Activated T-cell treated with anti-CD3 and anti-CD28 coated beads for 1 hour (primary cell): ENCODE measurements around the gene MRPL33.
"Not testable (repeated sequence)": the region's sequence is repeated elsewhere in the genome, so short reads cannot be mapped to it uniquely, and the experiment has no call there.

Source experiments
- DNase-seq: peaks from one replicate; pipeline ENCODE4 v3.0.0-alpha.2; 2020; ENCODE audit warnings: low read depth

The MRPL33 gene

DNA sequence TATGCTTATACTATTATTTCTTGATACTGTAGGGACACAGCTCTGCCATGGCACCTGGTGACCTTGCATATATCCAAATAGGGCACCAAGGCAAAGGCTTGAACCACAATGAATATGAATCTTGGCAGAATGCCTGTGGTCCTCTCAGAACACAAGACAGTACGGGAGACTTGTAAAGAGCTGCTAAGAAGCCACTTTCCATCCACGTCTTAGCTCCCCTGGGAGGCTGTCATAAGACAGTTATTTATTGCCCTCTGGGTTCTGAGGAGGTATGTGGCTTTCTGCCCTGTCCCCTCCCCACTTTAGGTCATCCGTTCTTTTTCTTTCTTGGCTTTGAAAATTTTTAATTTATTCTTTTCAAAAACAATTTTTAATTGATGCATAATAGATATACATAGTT, 29.8 kb upstream of the MRPL33 start:
- DNase-seq, result no peak

GRCh38 chr2:27742571-27742970, 28.9 kb upstream of the MRPL33 start:
- DNase-seq, result no peak

GRCh38 chr2:27745494-27745893, 26.0 kb upstream of the MRPL33 start:
- DNase-seq, result not testable (repeated sequence)

DNA sequence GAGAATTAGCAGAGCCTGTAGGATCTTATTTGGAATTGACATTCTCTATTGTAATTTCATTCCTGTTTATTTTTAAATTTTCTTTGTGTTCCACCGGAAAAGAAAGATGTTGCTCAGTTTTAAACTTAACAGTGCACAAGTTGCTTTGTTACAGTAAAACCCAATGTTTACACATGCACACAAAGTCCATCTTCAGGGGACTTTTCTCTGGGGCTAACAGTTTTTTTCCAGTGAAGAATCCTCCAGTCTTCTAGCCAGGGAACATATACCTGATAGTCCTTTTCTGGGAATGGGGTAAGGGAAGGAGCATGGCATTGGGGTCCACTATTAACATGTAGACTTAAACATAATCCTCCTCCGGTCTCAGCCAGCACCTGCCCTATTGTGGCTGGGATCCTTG, 25.2 kb upstream of the MRPL33 start:
- no peak for DNase-seq

DNA sequence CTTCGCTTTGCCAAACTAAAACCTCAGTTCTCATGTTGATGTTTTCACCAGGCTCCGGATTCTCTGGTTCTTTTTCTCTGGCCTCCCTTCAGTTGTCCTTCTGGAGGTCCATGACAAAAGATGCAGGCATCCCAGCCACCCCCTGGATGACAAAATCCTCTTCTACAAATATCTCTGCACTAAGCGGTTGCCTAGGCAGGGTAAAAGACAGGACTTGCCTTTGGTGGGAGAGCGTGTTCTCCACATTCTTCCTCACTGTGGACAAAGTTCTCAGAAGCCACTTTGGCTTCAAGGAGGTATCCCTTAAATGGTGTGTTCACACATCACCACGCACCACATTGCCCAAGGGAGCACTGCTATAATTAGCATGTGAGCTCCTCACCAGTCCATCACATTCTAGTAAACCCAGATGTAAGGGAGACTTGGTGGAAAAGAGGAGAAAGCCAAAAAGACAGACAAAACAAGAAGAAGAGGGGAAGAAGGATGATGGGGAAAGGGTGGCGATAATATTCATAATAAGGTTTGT, 23.6 kb upstream of the MRPL33 start:
- DNase-seq, result no peak

DNA sequence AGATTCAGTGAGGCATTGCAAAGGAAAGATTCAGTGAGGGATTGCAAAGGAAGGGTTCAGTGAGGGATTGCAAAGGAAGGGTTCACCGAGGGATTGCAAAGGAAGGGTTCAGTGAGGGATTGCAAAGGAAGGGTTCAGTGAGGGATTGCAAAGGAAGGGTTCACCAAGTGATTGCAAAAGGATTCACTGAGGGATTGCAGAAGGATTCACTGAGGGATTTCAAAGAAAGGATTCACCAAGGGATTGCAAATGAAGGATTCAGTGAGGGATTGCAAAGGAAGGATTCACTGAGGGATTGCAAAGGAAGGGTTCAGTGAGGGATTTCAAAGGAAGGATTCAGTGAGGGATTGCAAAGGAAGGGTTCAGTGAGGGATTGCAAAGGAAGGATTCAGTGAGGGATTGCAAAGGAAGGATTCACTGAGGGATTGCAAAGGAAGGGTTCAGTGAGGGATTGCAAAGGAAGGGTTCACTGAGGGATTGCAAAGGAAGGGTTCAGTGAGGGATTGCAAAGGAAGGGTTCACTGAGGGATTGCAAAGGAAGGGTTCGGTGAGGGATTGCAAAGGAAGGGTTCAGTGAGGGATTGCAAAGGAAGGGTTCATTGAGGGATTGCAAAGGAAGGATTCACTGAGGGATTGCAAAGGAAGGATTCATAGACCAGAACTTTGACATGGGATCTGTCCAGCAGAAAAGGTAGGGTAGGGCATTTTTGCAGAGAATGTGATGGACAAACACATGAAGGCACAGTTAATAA, 22.5 kb upstream of the MRPL33 start:
- not testable (repeated sequence) for DNase-seq

- no peak for DNase-seq
Measured at GRCh38 chr2:27751377-27751776, 20.1 kb upstream of the MRPL33 start.

DNA sequence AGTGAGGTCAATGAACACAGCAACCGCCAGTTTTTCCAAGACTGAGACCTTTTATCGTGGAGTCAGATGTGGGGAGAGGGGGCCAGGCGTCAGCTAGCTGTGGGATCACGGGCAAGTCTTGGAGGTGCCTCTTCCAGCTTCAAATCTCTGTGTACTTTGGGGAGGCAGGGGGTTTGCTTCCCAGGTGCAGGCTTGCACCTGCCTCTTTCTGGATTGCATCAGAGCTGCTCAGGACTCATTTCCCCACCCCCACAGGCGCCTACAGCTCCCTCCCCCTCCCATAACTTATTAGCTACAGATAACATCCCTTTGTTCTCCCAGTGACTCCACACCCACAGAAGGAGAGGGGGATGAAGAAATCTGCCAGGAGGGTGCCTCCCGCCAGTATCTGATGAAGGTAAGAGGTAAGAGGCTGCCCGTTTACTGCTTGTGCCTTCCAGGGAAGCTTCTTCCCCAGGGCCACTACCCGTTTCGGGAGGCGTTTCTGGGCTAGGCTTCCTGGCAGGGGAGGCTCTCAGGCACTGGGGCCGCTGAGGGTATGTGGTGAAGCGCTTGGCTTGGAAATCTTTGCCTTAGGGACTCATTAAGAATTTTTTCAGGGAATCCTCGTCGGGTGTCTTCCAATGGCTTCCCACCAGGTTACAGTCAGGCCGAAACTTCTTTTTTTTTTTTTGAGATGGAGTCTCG, 18.8 kb upstream of the MRPL33 start:
- no peak for DNase-seq

- peak; percentile 58 for DNase-seq
Measured at GRCh38 chr2:27754138-27754588, 17.4 kb upstream of the MRPL33 start.

DNA sequence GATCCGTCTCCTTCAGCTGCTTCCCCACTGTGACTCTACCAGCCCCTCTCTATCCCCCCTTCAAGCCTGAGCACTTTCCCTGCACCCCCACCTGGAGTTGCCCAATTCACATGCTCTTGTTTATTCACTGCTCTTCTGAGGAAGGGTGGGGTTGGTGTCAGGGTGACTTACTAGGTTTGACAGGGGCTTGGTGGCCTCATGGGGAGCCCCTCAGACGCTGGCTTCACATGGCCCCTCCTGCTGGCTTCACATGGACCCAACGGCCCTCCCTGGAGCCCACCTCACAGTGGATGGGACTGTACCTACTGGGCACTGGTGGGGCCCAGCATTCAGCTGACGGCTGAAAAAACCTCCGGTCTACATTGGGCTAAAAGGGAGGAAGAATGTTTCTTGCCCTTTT, 16.7 kb upstream of the MRPL33 start:
- DNase-seq, result no peak

- DNase-seq, result no peak
Measured at GRCh38 chr2:27756091-27756490, 15.4 kb upstream of the MRPL33 start.

DNA sequence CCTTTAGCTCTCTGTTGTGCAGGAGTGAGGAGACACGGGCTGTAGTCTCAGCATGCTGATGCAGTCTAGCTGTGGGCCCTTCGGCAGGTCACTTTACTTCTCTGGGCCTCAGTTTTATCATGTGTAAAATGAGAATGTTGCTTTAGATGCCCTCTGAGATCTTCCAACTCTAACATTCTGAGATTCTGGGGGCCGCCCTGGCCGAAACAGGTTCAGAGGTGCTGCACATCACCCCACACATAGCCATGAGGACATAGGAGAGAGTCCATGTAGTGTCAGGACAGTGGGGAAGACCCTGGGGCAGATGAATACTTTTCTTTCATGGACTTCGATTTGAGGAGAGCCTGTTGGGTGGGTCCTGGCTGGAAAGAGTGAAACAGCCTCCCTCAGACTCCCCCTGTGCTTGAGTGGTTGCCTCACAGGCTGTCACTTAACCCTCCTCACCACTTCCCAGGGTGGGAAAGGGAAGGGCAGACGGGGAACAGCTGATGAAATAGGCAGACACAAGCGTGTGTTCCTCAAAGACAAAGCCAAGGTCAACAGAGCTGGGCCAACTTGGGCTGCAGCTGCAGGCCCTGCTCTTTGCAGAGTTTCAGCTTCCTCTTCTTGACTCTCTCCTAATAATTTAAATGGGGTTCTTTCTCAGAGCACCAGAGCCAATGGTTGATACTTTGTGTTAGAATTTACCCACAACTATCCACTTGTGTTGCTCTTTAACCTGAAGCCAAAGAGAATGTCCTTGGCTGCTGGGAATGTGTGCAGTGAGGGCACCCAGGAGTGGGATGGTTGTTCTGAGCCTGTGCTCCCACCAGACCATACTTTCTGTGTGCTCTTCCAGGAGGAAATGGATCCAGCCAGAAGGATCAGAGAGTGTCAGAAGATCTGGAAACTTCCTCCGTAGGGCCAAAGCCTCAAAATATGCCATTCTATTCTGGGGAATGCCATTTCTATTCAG, 14.7 kb upstream of the MRPL33 start:
- DNase-seq, result no peak

- DNase-seq, result no peak
Measured at GRCh38 chr2:27762951-27763906, 8.3 kb upstream of the MRPL33 start.

DNA sequence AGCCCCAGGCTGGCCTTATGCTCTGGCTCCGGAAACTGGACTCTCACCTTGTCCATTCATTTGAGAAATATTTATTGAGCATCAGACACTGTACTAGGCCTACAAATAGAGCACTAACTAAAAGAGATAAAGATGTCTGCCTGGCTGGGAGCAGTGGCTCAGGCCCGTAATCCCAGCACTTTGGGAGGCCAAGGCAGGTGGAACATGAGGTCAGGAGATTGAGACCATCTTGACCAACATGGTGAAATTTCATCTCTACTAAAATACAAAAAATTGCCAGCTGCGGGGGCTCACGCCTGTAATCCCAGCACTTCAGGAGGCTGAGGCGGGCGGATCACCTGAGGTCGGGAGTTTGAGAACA, 7.6 kb upstream of the MRPL33 start:
- DNase-seq, result no peak

DNA sequence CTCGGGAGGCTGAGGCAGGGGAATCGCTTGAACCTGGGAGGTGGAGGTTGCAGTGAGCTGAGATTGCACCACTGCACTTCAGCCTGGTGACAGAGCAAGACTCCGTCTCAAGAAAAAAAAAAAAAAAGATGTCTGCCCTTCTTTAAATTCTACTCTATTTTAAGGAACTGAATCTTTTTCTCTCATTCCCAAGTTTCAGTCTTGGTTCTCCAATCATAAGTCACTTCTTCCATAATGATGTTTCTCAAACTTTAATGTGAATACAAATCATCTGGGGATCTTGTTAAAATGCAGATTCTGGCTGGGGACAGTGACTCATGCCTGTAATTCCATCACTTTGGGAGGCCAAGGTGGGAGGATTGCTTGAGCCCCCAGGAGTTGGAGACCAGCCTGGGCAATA, 7.0 kb upstream of the MRPL33 start:
- not testable (repeated sequence) for DNase-seq

DNA sequence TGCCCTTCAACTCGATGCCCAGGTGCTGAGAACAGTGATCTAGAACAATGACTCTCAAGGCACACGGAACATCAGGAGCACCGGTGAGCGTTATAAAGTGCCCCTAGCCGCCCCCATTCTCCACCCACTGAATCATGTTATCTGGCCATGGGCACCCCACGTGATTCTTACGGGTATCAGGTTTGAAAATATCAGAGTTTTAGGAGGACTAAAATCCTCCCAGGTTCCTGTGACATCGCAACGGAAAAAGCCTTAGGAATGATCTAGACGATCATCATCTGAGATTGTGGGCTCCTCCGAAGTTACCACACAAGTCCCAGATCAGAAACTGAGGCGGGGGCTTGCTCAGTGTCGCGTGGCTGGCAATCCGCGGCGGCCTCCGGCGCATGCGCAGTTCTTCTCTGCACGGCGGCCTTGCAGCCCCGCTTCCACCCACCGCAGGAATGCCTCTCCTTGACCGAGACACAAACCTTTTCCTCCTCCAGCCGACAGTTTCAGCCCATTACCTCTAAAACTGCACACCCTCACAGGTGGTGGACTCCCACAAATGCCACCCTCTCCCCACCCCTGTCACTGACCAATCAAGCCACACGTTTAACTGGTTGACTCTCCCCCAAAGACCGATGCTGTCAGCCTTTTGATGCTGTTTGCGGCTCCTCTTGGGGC, 5.8 kb upstream of the MRPL33 start:
- peak; percentile 51 for DNase-seq

DNA sequence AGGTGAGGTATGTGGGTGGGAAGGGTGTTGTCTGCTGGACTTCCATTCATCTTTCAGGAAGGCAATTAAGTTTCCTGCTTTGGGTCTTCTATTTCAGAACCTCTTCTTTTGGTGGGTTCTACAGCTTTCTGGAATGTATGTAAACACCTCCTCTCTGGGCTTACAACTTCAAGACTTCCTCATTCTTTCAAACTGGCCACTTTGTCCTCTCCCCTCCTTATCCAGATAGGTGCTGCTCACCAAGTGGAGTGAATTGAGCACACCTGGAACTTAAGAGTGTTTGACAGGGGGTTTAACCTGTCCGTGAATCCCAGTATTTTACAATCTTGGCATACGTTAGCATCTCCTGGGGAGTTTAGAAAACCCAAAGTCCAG, 5.2 kb upstream of the MRPL33 start:
- no peak for DNase-seq

DNA sequence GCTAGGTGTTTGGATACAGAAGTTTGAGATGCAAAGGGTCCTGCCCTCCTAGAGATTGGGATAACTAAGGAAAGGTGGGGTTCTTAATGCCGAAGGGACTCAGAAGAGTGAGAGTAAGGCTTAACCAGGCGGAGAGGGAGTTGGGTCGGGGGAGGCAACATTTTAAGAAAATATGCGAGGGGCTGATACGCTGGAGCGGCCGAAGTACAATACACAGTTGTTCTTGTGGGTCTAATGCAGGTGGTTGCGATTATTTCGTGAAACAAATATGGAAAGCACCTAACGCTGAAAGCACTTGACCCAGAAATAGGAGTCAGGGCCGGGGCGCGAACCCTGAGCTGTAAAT, 344 bp upstream of the MRPL33 start:
- DNase-seq, result no peak

DNA sequence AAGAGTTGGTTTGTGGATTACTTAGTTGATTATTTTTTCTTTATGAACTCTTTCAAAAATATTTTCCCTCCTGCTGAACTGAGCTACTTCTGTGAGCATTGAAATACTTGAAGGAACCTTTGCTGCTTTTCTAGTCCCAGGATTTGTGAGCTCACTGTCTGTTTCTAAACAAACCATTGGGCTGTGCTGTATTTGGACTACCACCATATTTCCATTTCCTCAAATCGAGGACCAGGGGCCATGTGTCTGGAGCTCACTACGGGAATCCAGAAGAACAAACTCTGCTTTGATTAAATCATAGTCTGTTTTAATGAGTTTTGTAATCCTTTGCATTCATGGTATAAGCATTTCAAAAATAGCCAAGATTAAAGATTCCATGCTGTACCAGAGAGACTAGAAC, 1.3 kb downstream of the MRPL33 start:
- no peak for DNase-seq

DNA sequence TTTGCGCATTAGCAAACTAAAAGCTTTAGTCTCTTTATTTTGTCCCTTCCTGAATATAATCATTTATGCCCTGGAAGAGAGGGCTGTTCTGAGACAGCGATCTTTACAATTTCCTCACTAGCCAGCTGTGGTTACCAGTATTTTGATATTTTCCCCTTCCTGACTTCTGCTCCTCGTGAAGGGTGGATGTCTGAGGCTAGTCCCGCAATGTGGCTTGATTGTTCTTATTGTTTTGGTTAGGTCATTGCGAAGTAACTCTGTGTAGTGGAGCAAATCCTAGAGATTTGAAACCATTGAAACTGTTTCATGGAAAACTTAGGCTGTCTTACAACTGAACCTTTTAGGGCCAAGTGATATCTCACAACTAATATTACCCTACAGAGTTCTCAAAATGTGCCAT, 2.4 kb downstream of the MRPL33 start:
- no peak for DNase-seq

DNA sequence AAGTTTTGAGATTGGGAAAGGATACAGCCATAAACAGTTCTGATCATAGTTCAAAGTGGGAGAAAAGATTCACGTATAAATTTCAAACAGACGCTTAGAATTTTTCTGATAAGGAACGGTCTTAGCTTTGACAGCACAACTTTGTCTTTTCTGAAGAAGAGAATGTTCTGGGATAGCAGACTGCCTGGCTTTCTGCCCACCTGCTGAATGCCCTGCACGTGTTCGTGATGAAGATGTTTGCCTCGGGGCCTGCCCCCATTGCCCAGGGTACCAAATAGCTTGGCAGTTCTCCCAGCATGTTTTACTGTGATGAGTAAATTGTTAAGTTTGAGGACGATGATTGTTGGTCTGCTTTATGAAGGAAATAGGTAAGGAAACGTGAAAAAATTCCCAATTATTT, 4.6 kb downstream of the MRPL33 start:
- no peak for DNase-seq
